ENCODE measurements around the gene TOR1AIP1.
"Not testable (repeated sequence)": the region's sequence is repeated elsewhere in the genome, so short reads cannot be mapped to it uniquely, and the experiment has no call there.

TOR1AIP1 gene

GRCh38 chr1:179935909-179936496, 53.9 kb downstream of the TOR1AIP1 start:
- DNase-seq (ENCODE audit: low read depth, low spot score) = no peak

- no peak for DNase-seq (ENCODE audit: low read depth, low spot score)
Measured at GRCh38 chr1:179937668-179938254, 55.7 kb downstream of the TOR1AIP1 start.

GRCh38 chr1:179938752-179939151, 56.7 kb downstream of the TOR1AIP1 start:
- DNase-seq (ENCODE audit: low read depth, low spot score) = no peak

- no peak for DNase-seq (ENCODE audit: low read depth, low spot score)
Measured at GRCh38 chr1:179939941-179940340, 57.9 kb downstream of the TOR1AIP1 start.

- no peak for DNase-seq (ENCODE audit: low read depth, low spot score)
Measured at GRCh38 chr1:179941454-179941853, 59.4 kb downstream of the TOR1AIP1 start.

GRCh38 chr1:179950651-179951050, 68.6 kb downstream of the TOR1AIP1 start:
- no peak for DNase-seq (ENCODE audit: low read depth, low spot score)

- no peak for DNase-seq (ENCODE audit: low read depth, low spot score)
Measured at GRCh38 chr1:179951383-179952144, 69.5 kb downstream of the TOR1AIP1 start.

GRCh38 chr1:179952186-179952585, 70.1 kb downstream of the TOR1AIP1 start:
- no peak for DNase-seq (ENCODE audit: low read depth, low spot score)

- no peak for DNase-seq (ENCODE audit: low read depth, low spot score)
Measured at GRCh38 chr1:179953974-179954492, 71.9 kb downstream of the TOR1AIP1 start.

- DNase-seq (ENCODE audit: low read depth, low spot score) = peak; percentile 99
Measured at GRCh38 chr1:179954493-179955286, 72.6 kb downstream of the TOR1AIP1 start, which contains the start of gene CEP350. Gene CEP350 (plus strand): TSS chr1:179954810. CDS start chr1:179986182, 31,372 bp downstream.

- no peak for DNase-seq (ENCODE audit: low read depth, low spot score)
Measured at GRCh38 chr1:179955287-179955680, 73.2 kb downstream of the TOR1AIP1 start.

- DNase-seq (ENCODE audit: low read depth, low spot score) = no peak
Measured at GRCh38 chr1:179955731-179956130, 73.6 kb downstream of the TOR1AIP1 start.

- DNase-seq (ENCODE audit: low read depth, low spot score) = no peak
Measured at GRCh38 chr1:179958359-179958758, 76.3 kb downstream of the TOR1AIP1 start.

GRCh38 chr1:179962168-179962567, 80.1 kb downstream of the TOR1AIP1 start:
- DNase-seq (ENCODE audit: low read depth, low spot score) = not testable (repeated sequence)

- DNase-seq (ENCODE audit: low read depth, low spot score) = no peak
Measured at GRCh38 chr1:179966551-179966950, 84.5 kb downstream of the TOR1AIP1 start.

- DNase-seq (ENCODE audit: low read depth, low spot score) = no peak
Measured at GRCh38 chr1:179968284-179968993, 86.4 kb downstream of the TOR1AIP1 start.

- DNase-seq (ENCODE audit: low read depth, low spot score) = no peak
Measured at GRCh38 chr1:179968994-179969919, 87.2 kb downstream of the TOR1AIP1 start.
